NCI-H1092 treated with DMSO at 0.1 percent for 48 hours (cell line): Measurements from ENCODE around the gene BST2.
A peak's percentile ranks its signal among the peaks of the same experiment; 100 is the strongest.

Source experiments
- DNase-seq: peaks from one replicate; lab custom pipeline; 2025; lab: John Stamatoyannopoulos, UW

The BST2 gene

GRCh38 chr19:17419621-17420474 is 14.4 kb upstream of the BST2 start, which contains the start of gene MVB12A:
Gene MVB12A (plus strand): TSS chr19:17420047. CDS start chr19:17420136, 89 bp downstream.
- DNase-seq: peak; percentile 97

GRCh38 chr19:17419154-17419620 is 13.8 kb upstream of the BST2 start:
- no peak for DNase-seq

- DNase-seq: no peak
Measured at GRCh38 chr19:17418710-17419109, 13.3 kb upstream of the BST2 start.

DNA sequence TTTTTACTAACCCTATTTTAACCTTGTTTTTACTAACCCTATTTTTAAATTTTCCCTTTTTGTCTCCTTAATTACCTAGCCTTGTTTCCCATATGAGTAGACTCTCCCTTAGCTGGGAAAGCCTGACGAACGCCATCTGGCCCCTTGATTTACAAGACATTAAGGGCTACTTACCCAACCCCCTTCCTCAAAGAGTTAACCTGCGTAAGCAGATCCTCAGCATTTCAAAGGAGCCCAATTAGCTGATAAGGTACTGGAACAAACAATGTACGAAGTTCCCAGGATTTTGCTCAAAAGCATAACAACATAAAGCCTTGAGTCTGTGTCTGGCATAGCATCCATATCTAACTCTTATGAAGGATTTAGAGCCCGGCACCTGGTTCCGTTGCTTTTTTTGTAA is 9.7 kb upstream of the BST2 start:
- no peak for DNase-seq

GRCh38 chr19:17414097-17414496 is 8.7 kb upstream of the BST2 start:
- DNase-seq: no peak

- no peak for DNase-seq
Measured at GRCh38 chr19:17411801-17412200, 6.4 kb upstream of the BST2 start.

- DNase-seq: no peak
Measured at GRCh38 chr19:17409990-17410389, 4.6 kb upstream of the BST2 start.

GRCh38 chr19:17406887-17407196 is 1.4 kb upstream of the BST2 start:
- no peak for DNase-seq

GRCh38 chr19:17406046-17406886 is 836 bp upstream of the BST2 start:
- DNase-seq: no peak

GRCh38 chr19:17404621-17405249 is 695 bp downstream of the BST2 start:
- DNase-seq: no peak

GRCh38 chr19:17404015-17404414 is 1.4 kb downstream of the BST2 start:
- DNase-seq: no peak

DNA sequence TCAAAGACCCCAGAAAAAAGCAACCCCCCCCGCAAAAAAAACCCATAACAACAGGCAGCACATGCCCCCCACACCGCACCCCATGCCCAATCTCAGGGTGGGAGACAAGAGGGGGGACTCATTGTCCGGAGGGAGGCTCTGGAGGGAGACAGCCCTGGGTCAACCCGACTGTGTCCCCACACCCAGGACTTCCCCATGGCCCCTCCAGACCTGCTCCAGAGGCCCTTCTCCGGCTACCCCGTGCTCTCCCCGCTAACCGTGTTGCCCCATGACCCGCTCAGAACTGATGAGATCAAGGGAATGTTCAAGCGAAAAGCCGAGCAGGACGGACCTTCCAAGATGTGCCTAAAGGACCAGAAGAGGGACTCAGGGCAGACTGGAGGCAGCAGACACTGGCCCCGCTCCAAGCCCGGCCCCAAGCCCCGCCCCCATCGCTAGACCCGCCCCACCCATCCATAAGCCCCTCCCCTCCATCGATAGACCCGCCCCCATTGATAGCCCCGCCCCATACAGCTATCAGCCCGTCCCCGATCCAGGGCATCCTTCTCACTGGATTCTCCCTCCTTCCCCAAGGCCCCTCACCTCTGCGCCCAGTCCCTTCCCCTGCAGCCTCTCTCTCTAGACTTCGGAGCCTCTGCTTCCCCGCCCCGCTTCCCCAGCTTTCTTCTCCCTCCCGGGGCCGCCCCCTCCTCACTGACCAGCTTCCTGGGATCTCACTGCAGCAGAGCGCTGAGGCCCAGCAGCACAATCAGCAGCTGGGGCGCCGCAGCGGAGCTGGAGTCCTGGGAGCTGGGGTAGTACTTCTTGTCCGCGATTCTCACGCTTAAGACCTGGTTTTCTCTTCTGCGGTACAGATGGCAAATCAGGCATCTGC is 2.2 kb downstream of the BST2 start:
- no peak for DNase-seq

- DNase-seq: no peak
Measured at GRCh38 chr19:17401628-17402027, 3.8 kb downstream of the BST2 start.

GRCh38 chr19:17398902-17399527 is 6.4 kb downstream of the BST2 start:
- DNase-seq: no peak

DNA sequence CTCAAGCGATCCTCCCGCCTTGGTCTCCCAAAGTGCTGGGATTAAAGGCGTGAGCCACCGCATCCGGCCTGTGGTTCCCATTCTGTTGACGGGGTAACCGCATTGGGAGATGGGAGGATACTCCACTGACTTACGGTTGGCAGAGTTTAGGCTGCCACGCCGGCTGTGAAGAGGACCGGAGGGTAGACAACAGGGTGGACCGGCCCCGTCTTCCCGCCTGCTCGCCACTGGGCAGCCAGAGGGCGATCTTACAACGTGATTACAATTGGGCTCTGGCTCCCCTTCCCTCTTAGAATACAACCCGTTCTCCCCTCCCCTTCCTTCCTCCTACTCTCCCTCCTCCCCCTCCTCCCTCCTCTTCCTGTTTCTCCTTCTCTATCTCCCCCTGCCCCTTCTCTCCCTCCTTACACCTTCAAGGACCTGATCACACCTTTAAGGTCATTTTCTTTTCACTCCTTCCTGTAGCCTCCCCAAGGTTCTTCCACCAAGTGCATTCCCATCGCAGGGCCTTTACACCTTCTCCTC is 10.5 kb downstream of the BST2 start:
- DNase-seq: no peak

DNA sequence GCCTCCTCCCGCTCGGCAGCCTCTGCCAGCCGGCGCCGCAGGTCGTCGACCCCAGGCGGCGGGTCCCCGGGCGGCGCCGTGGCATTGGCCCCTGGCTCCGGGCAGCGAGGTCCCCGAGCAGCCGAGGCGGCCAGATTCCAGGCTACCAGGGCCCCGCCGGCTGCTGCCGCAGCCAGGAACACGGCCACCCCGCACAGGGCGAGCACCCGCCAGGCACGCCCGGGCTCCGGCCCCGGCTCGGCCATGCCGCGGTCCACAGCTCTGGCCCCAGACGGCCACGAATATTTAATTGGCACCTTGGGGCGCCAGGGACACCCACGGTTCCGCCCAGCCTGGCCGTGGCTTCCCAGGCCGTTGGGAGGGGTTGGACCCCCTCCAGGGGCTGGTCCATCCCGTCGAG is 11.5 kb downstream of the BST2 start, which contains the start of gene CCDC194:
TSS of gene CCDC194 (minus strand) at position 283 of the 400 bp plus-strand sequence. CDS start at position 245, 38 bp downstream.
- no peak for DNase-seq

- no peak for DNase-seq
Measured at GRCh38 chr19:17393002-17393401, 12.4 kb downstream of the BST2 start.

DNA sequence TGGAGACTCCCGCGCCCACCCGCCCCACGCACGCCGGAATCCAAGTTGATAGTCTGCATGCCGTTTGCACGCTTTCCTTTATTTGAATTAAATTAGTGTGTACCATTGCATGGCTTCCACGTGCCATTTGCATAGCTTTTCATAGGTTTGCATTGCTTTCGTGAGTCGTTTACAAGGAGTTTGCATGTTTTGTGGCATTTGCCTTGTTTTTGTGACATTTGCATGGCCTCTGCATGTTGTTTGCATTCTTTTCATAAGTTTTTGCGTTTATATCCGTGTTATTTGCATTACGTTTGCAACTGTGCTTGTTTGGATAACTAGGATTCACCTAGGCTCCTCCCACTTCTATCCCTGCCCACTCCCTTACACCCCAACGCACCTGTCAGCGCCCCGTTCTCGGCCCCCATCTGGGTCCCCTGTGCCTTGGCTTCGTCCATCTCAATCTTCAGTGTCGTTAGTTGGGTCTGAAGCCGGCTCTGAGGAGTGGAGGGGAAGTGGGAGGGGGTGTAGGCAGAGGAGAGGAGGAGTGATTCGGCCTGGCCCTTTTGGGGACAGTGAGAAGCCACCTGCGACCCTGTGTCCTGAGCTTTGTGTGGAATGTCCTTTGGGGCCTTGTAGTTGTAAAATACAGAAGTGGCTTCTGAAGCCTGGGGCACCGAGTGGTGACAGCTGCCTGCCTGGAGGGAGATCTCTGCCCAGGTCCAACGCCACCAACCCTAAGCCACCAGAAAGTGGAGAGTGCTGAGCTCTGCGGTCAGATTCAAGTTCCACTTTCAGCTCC is 13.9 kb downstream of the BST2 start:
- no peak for DNase-seq

DNA sequence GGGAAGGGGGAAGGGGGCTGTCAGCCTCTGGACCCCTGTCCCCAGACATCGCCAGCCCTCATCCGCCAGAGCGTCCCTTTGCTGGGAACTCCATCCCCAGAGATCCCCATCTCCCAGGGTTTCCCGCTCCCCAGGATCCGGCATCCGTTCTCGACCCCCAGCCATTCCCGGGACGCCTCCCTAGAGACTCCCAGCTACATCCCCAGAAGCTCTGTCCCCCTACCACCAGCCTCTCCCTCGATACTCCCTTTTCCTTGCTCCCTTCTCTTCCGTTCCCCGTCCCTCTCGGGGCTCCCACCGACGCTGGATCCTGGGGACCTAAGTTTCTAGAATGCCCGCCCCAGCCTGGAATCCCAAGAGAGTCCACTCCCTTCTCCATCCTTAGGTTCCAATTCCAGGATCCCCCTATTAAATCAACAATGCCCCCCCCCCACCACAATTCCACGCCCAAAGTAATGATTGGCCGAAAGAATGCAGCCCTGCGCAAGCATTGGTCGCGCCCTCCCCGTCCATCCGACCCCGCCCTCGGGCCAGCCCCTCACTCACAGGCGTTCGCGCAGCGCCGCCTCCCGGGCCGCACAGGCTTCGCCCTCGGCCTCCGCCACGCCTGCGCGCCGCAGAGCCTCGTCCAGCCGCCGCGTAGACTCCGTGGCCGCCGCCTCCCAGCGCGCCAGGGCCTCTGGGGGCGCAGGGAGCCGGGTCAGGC is 14.6 kb downstream of the BST2 start:
- DNase-seq: peak; percentile 84
